ENCODE measurements around the gene SF1. TPM values are rescaled to one million over a fixed set of nuclear protein-coding genes. Genes with fewer than 3 reads are reported as not detected.

Gene SF1
- total and polyA plus RNA-seq, 2 of the 8 experiments (the other 6 are each of a cell fraction or from before 2014, with no cell fraction given) = 72.7 to 353 TPM

DNA sequence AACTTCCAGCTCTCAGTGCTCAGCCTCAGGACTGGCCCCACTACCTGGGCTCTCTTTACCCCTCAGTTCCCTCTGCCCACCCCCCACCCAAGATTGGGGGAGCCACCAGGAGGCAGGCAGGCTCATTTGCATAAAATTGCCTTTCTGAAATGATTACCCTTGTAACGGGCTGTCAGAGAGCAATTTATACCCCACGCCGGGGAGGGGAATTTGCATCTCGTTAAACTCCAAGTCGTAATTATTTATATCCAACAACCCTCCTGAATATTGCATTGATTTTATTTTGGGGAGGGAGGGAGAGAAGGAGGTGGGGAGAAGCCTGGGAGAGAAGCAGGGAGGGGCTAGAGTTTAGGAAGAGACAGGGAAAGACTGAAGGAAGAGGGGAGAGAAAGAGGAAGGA is 63.7 kb downstream of the SF1 start:
- H3K9ac ChIP-seq (replicated peaks in 1 of 4; ENCODE audit: extremely low read depth in 1 of 4, low read depth in 3 of 4, low read length in 3 of 4) = no peak overlapping the region
- DNase-seq (ENCODE audit: low read depth in 1 of 2, low spot score in 2 of 2) (no peak), FAIRE-seq (no peak)
- H3K4me3 ChIP-seq (ENCODE audit: extremely low read depth in 1 of 4, insufficient read depth in 2 of 4, low read depth in 3 of 4, low read length in 4 of 4) = no peak overlapping the region; a peak in 1 of 8 replicates
- CTCF ChIA-PET (ENCODE audit: partially characterized antibody) = interaction anchor here (1.3 to 4.0 kb wide), 6 partner anchors 9 to 61 kb away, joined by 3 to 27 read pairs (median 8); no protein-coding TSS in a partner anchor
- H2BK12ac ChIP-seq (ENCODE audit: low read depth, low read length) = no peak overlapping the region
- H3K4me1 ChIP-seq (replicated peaks in 1 of 4; ENCODE audit: control insufficient read depth in 3 of 4, insufficient read depth in 4 of 4, low read length in 3 of 4) = peaks cover 12 to 28% (median 20%) of the 10 kb centered on the region in 4 experiments
- H2AFZ ChIP-seq (ENCODE audit: low read length) = no peak overlapping the region
- no peak overlapping the region for H2BK5ac ChIP-seq (ENCODE audit: low read depth, low read length)
- no peak overlapping the region for H3K23ac ChIP-seq (ENCODE audit: insufficient read length)
- H3K23me2 ChIP-seq (ENCODE audit: low read depth, low read length) = peaks cover 12% of the 10 kb centered on the region; the same call in 1 of the 2 replicates
- no peak overlapping the region for H3K14ac ChIP-seq (ENCODE audit: insufficient read length)
- no peak overlapping the region; a peak in 1 of 4 replicates for H3K4me2 ChIP-seq (ENCODE audit: insufficient read depth in 1 of 2, low read depth in 2 of 2, low read length in 2 of 2)
- no peak overlapping the region for H2BK120ac ChIP-seq (replicated peaks; ENCODE audit: low read depth, low read length)
- H3K36me3 ChIP-seq (ENCODE audit: control insufficient read depth in 2 of 4, insufficient read depth in 4 of 4, low read length in 3 of 4) = peaks cover 0 to 3% (median 0%) of the 10 kb centered on the region in 4 experiments; a peak in 1 of 8 replicates
- H4K20me1 ChIP-seq (replicated peaks in 1 of 2; ENCODE audit: control insufficient read depth in 1 of 2, insufficient read depth in 2 of 2, low read length in 2 of 2) = peaks cover 2 to 4% of the 10 kb centered on the region in 2 experiments
- peaks cover 12 to 49% (median 33%) of the 10 kb centered on the region in 4 experiments for H3K27me3 ChIP-seq (replicated peaks in 1 of 4; ENCODE audit: control insufficient read depth in 3 of 4, extremely low read depth in 1 of 4, insufficient read depth in 3 of 4, low read length in 3 of 4)
- H3K4ac ChIP-seq (replicated peaks; ENCODE audit: insufficient read length, low read depth, low read length) = no peak overlapping the region
- H3K27ac ChIP-seq (ENCODE audit: low read depth, low read length) = no peak overlapping the region
- H2BK15ac ChIP-seq (ENCODE audit: low read length) = no peak overlapping the region
- no peak overlapping the region for H2BK20ac ChIP-seq (ENCODE audit: low read length)
- no peaks in the 10 kb centered on the region; the same call in 1 of the 2 replicates for H3K79me1 ChIP-seq (ENCODE audit: low read depth, low read length)
- no peak overlapping the region for H4K91ac ChIP-seq (replicated peaks; ENCODE audit: insufficient read length, low read length)
- POLR2A ChIA-PET (ENCODE audit: partially characterized antibody) = interaction anchor here (0.7 to 3.6 kb wide), 4 partner anchors 11 to 45 kb away, joined by 3 to 22 read pairs (median 4); partner anchors contain the start of gene PYGM
- no peak overlapping the region for H4K8ac ChIP-seq (ENCODE audit: extremely low read depth, insufficient read depth, low read length)
- no peaks in the 10 kb centered on the region for H3K9me3 ChIP-seq (ENCODE audit: insufficient read depth in 2 of 2, low read depth in 1 of 2, low read length in 1 of 2)
- no peaks in the 10 kb centered on the region for H3K79me2 ChIP-seq (ENCODE audit: control insufficient read depth in 1 of 2, insufficient read depth in 2 of 2, low read length in 2 of 2)
- no peak overlapping the region for H4K5ac ChIP-seq (ENCODE audit: insufficient read length, low read depth, low read length)
- no peak overlapping the region for H3K56ac ChIP-seq (replicated peaks; ENCODE audit: insufficient read length, low read depth, low read length)
- WGBS, 2 experiments (ENCODE audit: extremely low coverage in 1 of 2, insufficient coverage in 1 of 2, insufficient read length in 1 of 2, insufficient replicate concordance in 2 of 2, low coverage in 1 of 2, low lambda C conversion rate in 2 of 2, missing lambda C conversion rate in 1 of 2) = 77% methylated on average over 5 of the region's 5 CpGs; no CpG with 5 or more reads in 1 of the 2 experiments
- no peak overlapping the region for H2AK5ac ChIP-seq (ENCODE audit: low read depth, low read length)
- no peak overlapping the region for H3K18ac ChIP-seq (ENCODE audit: extremely low read depth, low read length)
- TF ChIP-seq EGR1 (IDR thresholded peaks at IDR 0.05; ENCODE audit: borderline replicate concordance, low read depth, low read length) (no peak), SP1 (IDR thresholded peaks at IDR 0.05; ENCODE audit: low read depth, low read length) (no peak), SP2 (IDR thresholded peaks at IDR 0.05; ENCODE audit: low read length) (no peak), CTBP2 (IDR thresholded peaks at IDR 0.05; ENCODE audit: borderline replicate concordance, insufficient read depth, insufficient read length, low read length) (no peak), RXRA (IDR thresholded peaks at IDR 0.05; ENCODE audit: insufficient read depth, low read depth, low read length) (no peak), SIRT6 (IDR thresholded peaks at IDR 0.05; ENCODE audit: low read length) (no peak), SAP30 (IDR thresholded peaks at IDR 0.05; ENCODE audit: insufficient read depth, insufficient replicate concordance, low read length) (no peak), YY1 (IDR thresholded peaks at IDR 0.05; ENCODE audit: low read depth, low read length) (no peak), HDAC2 (IDR thresholded peaks at IDR 0.05; ENCODE audit: borderline replicate concordance in 1 of 2, low read depth in 2 of 2, low read length in 2 of 2) (no peak), TAF1 (IDR thresholded peaks at IDR 0.05; ENCODE audit: low read depth, low read length) (no peak), TAF7 (optimal IDR thresholded peaks at IDR 0.05; ENCODE audit: borderline replicate concordance, low read depth, low read length) (no peak), SIX5 (IDR thresholded peaks at IDR 0.05; ENCODE audit: low read depth, low read length) (no peak), HDAC6 (IDR thresholded peaks at IDR 0.05; ENCODE audit: low read depth, low read length) (no peak)

Data from H1 (cell line).